Left lobe of liver (tissue), 2 donors: ENCODE results near the gene SMYD1. TPM values are rescaled to one million over a fixed set of nuclear protein-coding genes. Genes with fewer than 3 reads are reported as not detected.
A peak's percentile ranks its signal among the peaks of the same experiment; 100 is the strongest.

Source experiments
- ATAC-seq: fragments of 200-7000 bp; cut with Tn5 transposase; one replicate; pipeline ENCODE4 v1.9.1; 2020; ENCODE audit warnings: mild to moderate bottlenecking, moderate library complexity
- DNase-seq: peaks from one replicate; pipeline ENCODE4 v3.0.0-alpha.2; 2020; ENCODE audit warnings: low spot score
- total RNA-seq: library from RNA; stranded (reverse); gene quantifications from one replicate; pipeline ENCODE4 v1.2.1, GENCODE V29; 2021
- donor health status: DM: no; HTN: no; CAD: no; lungs with moderate emphysema.
- donor health status: DM: no; HTN: yes; CAD: no.

Gene SMYD1
- total RNA-seq, 1 donor from 2014 or later = not detected

- DNase-seq (no peak), ATAC-seq (peak; percentile 5)
Measured at GRCh38 chr2:88121678-88122077, 54.1 kb downstream of the SMYD1 start.

GRCh38 chr2:88122141-88122884, 54.7 kb downstream of the SMYD1 start:
- ATAC-seq (peak; percentile 33), DNase-seq (no peak)

- ATAC-seq = no peak
- no peak for DNase-seq
Measured at GRCh38 chr2:88123164-88123974, 55.7 kb downstream of the SMYD1 start.

- ATAC-seq (no peak), DNase-seq (no peak)
Measured at GRCh38 chr2:88123975-88124917, 56.6 kb downstream of the SMYD1 start.

- ATAC-seq (peak; percentile 0), DNase-seq (no peak)
Measured at GRCh38 chr2:88125344-88125923, 57.8 kb downstream of the SMYD1 start.

GRCh38 chr2:88125924-88126771, 58.5 kb downstream of the SMYD1 start:
- DNase-seq (no peak), ATAC-seq (no peak)

GRCh38 chr2:88126772-88127637, 59.4 kb downstream of the SMYD1 start:
- no peak for DNase-seq
- ATAC-seq = no peak

GRCh38 chr2:88127638-88127887, 59.9 kb downstream of the SMYD1 start:
- DNase-seq (no peak), ATAC-seq (peak; percentile 16)

GRCh38 chr2:88127888-88128653, 60.4 kb downstream of the SMYD1 start, which contains the start of gene FABP1:
TSS of gene FABP1 (minus strand) at chr2:88128062. CDS start at chr2:88128017, 45 bp downstream.
- peak; percentile 82 for DNase-seq
- ATAC-seq = peak; percentile 65

- ATAC-seq (no peak), DNase-seq (no peak)
Measured at GRCh38 chr2:88128654-88129312, 61.2 kb downstream of the SMYD1 start.

- no peak for ATAC-seq
Measured at GRCh38 chr2:88129313-88129959, 61.8 kb downstream of the SMYD1 start.

GRCh38 chr2:88131201-88131998, 63.8 kb downstream of the SMYD1 start:
- ATAC-seq = peak; percentile 54
- DNase-seq = peak; percentile 71

More at GRCh38 chr2:88129313-88129959, 61.8 kb downstream of the SMYD1 start:
- DNase-seq = no peak

- DNase-seq (no peak), ATAC-seq (no peak)
Measured at GRCh38 chr2:88131999-88132368, 64.4 kb downstream of the SMYD1 start.

GRCh38 chr2:88133875-88134274, 66.2 kb downstream of the SMYD1 start:
- ATAC-seq (peak; percentile 45), DNase-seq (no peak)

GRCh38 chr2:88136817-88137216, 69.2 kb downstream of the SMYD1 start:
- DNase-seq (peak; percentile 81), ATAC-seq (peak; percentile 66)

GRCh38 chr2:88137833-88138232, 70.2 kb downstream of the SMYD1 start:
- DNase-seq = no peak
- peak; percentile 25 for ATAC-seq
